ENCODE data around the gene ADCY2. TPM values are rescaled to one million over a fixed set of nuclear protein-coding genes. Genes with fewer than 3 reads are reported as not detected.

The ADCY2 gene
- polyA plus RNA-seq, 1 of the 3 experiments (the other 2 are of a cell fraction), result not detected

GRCh38 chr5:7415587-7416535, 19.9 kb downstream of the ADCY2 start:
- Histone ChIP-seq H3K27me3 (ENCODE audit: insufficient read depth) (peaks cover 6% of the 10 kb centered on the region; the same call in 1 of the 2 replicates), H3F3A (replicated peaks; ENCODE audit: insufficient read depth) (no peaks in the 10 kb centered on the region), H3K4me3 (ENCODE audit: low read depth in 2 of 2, low read length in 1 of 2) (no peak overlapping the region), H4K20me1 (ENCODE audit: insufficient read depth) (no peaks in the 10 kb centered on the region), H3K27ac (ENCODE audit: low read depth in 2 of 2, low read length in 1 of 2) (no peak overlapping the region), H3K79me2 (ENCODE audit: insufficient read depth) (no peaks in the 10 kb centered on the region), H3K9me2 (no peaks in the 10 kb centered on the region), H2AFZ (ENCODE audit: low read depth) (no peak overlapping the region), H3K36me3 (replicated peaks in 1 of 2; ENCODE audit: control insufficient read depth in 1 of 2, insufficient read depth in 2 of 2, low read length in 1 of 2) (no peaks in the 10 kb centered on the region), H3K4me1 (ENCODE audit: control insufficient read depth in 1 of 2, insufficient read depth in 2 of 2, low read depth in 1 of 2, low read length in 1 of 2) (no peaks in the 10 kb centered on the region), H3K9me3 (no peaks in the 10 kb centered on the region), H3K9ac (no peak overlapping the region), H3K4me2 (no peak overlapping the region)
- TF ChIP-seq TAF1 (IDR thresholded peaks at IDR 0.05; ENCODE audit: borderline replicate concordance, low read depth, low read length) (no peak), RFX5 (IDR thresholded peaks at IDR 0.05; ENCODE audit: low read length) (no peak), RCOR1 (IDR thresholded peaks at IDR 0.05; ENCODE audit: low read length) (no peak), ZBTB33 (IDR thresholded peaks at IDR 0.05; ENCODE audit: borderline replicate concordance, low read depth) (no peak), FOSL2 (IDR thresholded peaks at IDR 0.05; ENCODE audit: borderline replicate concordance, low read depth) (no peak), TCF12 (IDR thresholded peaks at IDR 0.05) (no peak), JUND (IDR thresholded peaks at IDR 0.05) (no peak), USF1 (IDR thresholded peaks at IDR 0.05; ENCODE audit: borderline replicate concordance, low read depth) (no peak), GABPA (IDR thresholded peaks at IDR 0.05; ENCODE audit: low read depth) (no peak), GATA2 (CRISPR knock-in tag; IDR thresholded peaks at IDR 0.05) (no peak), CTCF (IDR thresholded peaks at IDR 0.05) (no peak)
- WGBS (ENCODE audit: low lambda C conversion rate), result 26% methylated on average over 10 of the region's 10 CpGs
- ChIA-PET CTCF (no interaction called here), POLR2A (no interaction called here)
- DNase-seq, result no peak

GRCh38 chr5:7418276-7418675, 22.3 kb downstream of the ADCY2 start:
- ChIA-PET POLR2A (no interaction called here), CTCF (no interaction called here)
- H3K9me2 ChIP-seq, result no peaks in the 10 kb centered on the region
- no peaks in the 10 kb centered on the region for H3K79me2 ChIP-seq (ENCODE audit: insufficient read depth)
- no peak for DNase-seq
- WGBS (ENCODE audit: low lambda C conversion rate), result 0% methylated on average over 2 of the region's 3 CpGs
- no peak overlapping the region for H3K4me3 ChIP-seq (ENCODE audit: low read depth in 2 of 2, low read length in 1 of 2)
- no peaks in the 10 kb centered on the region for H3K9me3 ChIP-seq
- no peaks in the 10 kb centered on the region for H3K4me1 ChIP-seq (ENCODE audit: control insufficient read depth in 1 of 2, insufficient read depth in 2 of 2, low read depth in 1 of 2, low read length in 1 of 2)
- no peaks in the 10 kb centered on the region for H3F3A ChIP-seq (replicated peaks; ENCODE audit: insufficient read depth)
- no peaks in the 10 kb centered on the region for H4K20me1 ChIP-seq (ENCODE audit: insufficient read depth)
- no peaks in the 10 kb centered on the region for H3K36me3 ChIP-seq (replicated peaks in 1 of 2; ENCODE audit: control insufficient read depth in 1 of 2, insufficient read depth in 2 of 2, low read length in 1 of 2)
- no peaks in the 10 kb centered on the region; the same call in 1 of the 2 replicates for H3K27me3 ChIP-seq (ENCODE audit: insufficient read depth)
- H3K9ac ChIP-seq, result no peak overlapping the region
- H2AFZ ChIP-seq (ENCODE audit: low read depth), result no peak overlapping the region
- TF ChIP-seq TEAD4 (IDR thresholded peaks at IDR 0.05; ENCODE audit: borderline replicate concordance, insufficient read depth) (no peak), GATA2 (CRISPR knock-in tag; IDR thresholded peaks at IDR 0.05) (no peak), EZH2phosphoT487 (IDR thresholded peaks at IDR 0.05; ENCODE audit: borderline replicate concordance, low read depth) (no peak), ELF1 (IDR thresholded peaks at IDR 0.05) (no peak), SMC3 (IDR thresholded peaks at IDR 0.05; ENCODE audit: low read depth, low read length) (no peak), EP300 (IDR thresholded peaks at IDR 0.05; ENCODE audit: borderline replicate concordance in 1 of 2, low read depth in 1 of 2, low read length in 1 of 2) (no peak), ZBTB33 (IDR thresholded peaks at IDR 0.05; ENCODE audit: borderline replicate concordance, low read depth) (no peak), FOSL2 (IDR thresholded peaks at IDR 0.05; ENCODE audit: borderline replicate concordance, low read depth) (no peak), TAF1 (IDR thresholded peaks at IDR 0.05; ENCODE audit: borderline replicate concordance, low read depth, low read length) (no peak), POLR2AphosphoS5 (IDR thresholded peaks at IDR 0.05; ENCODE audit: low read depth, low read length) (no peak), YY1 (IDR thresholded peaks at IDR 0.05; ENCODE audit: low read depth) (no peak), MXI1 (IDR thresholded peaks at IDR 0.05; ENCODE audit: low read depth, low read length) (no peak)
- no peak overlapping the region for H3K27ac ChIP-seq (ENCODE audit: low read depth in 2 of 2, low read length in 1 of 2)
- H3K4me2 ChIP-seq, result no peak overlapping the region

Data from SK-N-SH (cell line).